Activated CD4-positive, alpha-beta T cell treated with anti-CD3 and anti-CD28 coated beads, Interleukin-10, Interleukin-2, amounts not matched to agents 100 ng/mL and 50 ng/mL, durations not matched to agents 16 hours and 8 hours (primary cell): Measurements from ENCODE around the gene HOXD10.

Experiments used
- DNase-seq: peaks from one replicate; pipeline ENCODE4 v3.0.0-alpha.2; 2020

HOXD10 gene

GRCh38 chr2:176096243-176096985 lies 20.2 kb upstream of the HOXD10 start:
- DNase-seq, result no peak

GRCh38 chr2:176096986-176097819 lies 19.4 kb upstream of the HOXD10 start:
- peak; percentile 62 for DNase-seq

GRCh38 chr2:176097820-176098365 lies 18.7 kb upstream of the HOXD10 start:
- no peak for DNase-seq

- no peak for DNase-seq
Observed at GRCh38 chr2:176098366-176099158, 18.0 kb upstream of the HOXD10 start.

- no peak for DNase-seq
Observed at GRCh38 chr2:176099159-176099727, 17.3 kb upstream of the HOXD10 start.

GRCh38 chr2:176099728-176100546 lies 16.6 kb upstream of the HOXD10 start, which contains the start of gene HOXD12:
Gene HOXD12, plus strand, starts transcription at chr2:176099795. Its CDS starts 7 bp downstream, at chr2:176099802.
- DNase-seq, result no peak

- no peak for DNase-seq
Observed at GRCh38 chr2:176100547-176101140, 15.9 kb upstream of the HOXD10 start.

- DNase-seq, result no peak
Observed at GRCh38 chr2:176101216-176101830, 15.3 kb upstream of the HOXD10 start.

- no peak for DNase-seq
Observed at GRCh38 chr2:176101842-176102241, 14.7 kb upstream of the HOXD10 start.

GRCh38 chr2:176102309-176102866 lies 14.2 kb upstream of the HOXD10 start:
- no peak for DNase-seq

GRCh38 chr2:176103194-176103593 lies 13.4 kb upstream of the HOXD10 start:
- no peak for DNase-seq

- DNase-seq, result no peak
Observed at GRCh38 chr2:176103742-176104315, 12.7 kb upstream of the HOXD10 start.

- DNase-seq, result no peak
Observed at GRCh38 chr2:176104316-176105077, 12.1 kb upstream of the HOXD10 start.

- no peak for DNase-seq
Observed at GRCh38 chr2:176105078-176105729, 11.4 kb upstream of the HOXD10 start.

GRCh38 chr2:176105730-176106580 lies 10.6 kb upstream of the HOXD10 start:
- no peak for DNase-seq

GRCh38 chr2:176106581-176107539 lies 9.7 kb upstream of the HOXD10 start, which contains the start of gene HOXD11:
Gene HOXD11, plus strand, starts transcription at chr2:176107280. Its CDS starts 76 bp downstream, at chr2:176107356.
- no peak for DNase-seq
